HG03045 (cell line): ENCODE data around the gene ZNF780A.
"Not testable (repeated sequence)": the region's sequence is repeated elsewhere in the genome, so short reads cannot be mapped to it uniquely, and the experiment has no call there.

Experiments used
- ATAC-seq: cut with Tn5 transposase; IDR thresholded peaks from one replicate; pipeline ENCODE4 v1.9.1; 2021; ENCODE audit warnings: mild to moderate bottlenecking, moderate library complexity; ENCODE audit not compliant: unreplicated experiment

Gene ZNF780A

DNA sequence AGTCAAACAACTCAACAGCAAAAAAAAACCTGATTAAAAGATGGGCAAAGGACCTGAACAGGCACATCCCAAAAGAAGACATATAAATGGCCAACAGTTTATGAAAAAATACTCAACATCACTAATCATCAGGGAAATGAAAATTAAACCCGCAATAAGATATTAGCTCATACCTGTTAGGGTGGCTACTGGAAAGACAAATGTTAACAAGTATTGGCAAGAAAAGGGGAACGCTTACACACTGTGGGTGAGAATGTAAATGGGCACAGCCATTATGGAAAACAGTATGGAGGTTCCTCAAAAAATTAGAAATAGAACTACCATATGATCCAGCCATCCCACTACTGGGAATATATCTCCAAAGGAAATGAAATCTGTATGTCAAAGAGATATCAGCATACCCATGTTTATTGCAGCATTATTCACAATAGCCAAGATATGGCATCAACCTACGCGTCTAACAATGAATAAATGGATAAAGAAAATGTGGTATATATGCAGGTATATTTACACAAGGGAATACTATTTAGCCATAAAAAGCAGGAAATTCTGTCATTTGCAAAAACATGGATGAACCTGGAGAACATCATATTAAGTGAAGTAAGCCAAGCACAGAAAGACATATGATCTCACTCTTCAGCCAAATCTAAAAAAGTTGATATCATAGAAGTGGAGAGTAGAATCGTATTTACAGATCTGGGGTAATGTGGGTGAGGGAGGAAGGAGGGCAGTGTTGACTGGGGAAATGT, 2.3 kb downstream of the ZNF780A start:
- ATAC-seq = no peak

DNA sequence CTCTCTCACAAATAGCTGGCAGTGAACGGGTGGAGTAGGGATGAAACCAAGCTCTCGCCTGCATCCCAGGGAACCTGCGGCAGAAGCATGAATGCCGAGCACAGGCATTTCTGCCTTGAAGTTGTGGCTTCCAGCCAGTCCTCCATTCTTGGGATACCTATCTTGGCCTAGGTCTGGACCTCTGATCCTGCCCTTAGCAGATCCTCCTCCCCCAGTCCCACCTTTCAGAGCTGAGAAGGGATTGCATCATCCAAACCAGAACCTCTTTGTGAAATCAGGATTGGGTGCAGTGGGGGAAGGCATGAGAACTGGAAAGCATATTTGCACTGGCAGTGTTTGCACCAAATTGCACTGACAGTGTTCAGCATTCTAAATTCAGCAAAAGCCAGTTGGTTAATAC, 5.8 kb downstream of the ZNF780A start:
- ATAC-seq = no peak

DNA sequence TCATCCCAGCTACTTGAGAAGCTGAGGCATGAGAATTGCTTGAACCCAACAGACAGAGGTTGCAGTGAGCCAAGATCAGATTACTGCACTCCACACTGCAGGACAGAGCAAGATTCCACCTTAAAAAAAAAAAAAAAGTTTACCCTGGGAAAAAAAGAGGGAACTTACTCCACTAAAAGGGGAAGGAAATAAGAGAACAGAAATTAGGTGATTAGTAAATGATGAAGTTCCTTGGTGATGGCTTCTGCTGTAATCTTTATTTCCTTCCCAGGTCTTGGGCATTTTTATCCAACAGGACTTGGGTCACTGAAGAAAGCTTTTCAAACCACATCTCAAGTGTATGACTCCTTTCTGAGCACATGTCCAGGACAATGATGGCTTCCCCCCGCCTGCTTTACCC, 9.3 kb downstream of the ZNF780A start:
- no peak for ATAC-seq

DNA sequence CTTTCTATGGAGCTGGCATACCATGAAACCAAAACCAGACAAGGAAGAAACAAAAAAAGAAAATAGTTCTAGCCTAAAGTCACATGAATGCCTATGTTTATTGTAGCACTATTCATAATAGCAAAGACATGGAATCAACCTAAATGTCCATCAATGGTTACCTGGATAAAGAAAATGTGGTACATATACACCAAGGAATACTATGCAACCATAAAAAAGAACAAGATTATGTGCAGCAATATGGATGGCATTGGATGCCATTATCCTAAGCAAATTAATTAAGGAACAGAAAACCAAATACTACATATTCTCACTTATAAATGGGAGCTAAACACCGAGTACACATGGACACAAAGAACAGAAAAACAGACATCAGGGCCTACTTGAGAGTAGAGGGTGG, 10.5 kb downstream of the ZNF780A start:
- no peak for ATAC-seq

DNA sequence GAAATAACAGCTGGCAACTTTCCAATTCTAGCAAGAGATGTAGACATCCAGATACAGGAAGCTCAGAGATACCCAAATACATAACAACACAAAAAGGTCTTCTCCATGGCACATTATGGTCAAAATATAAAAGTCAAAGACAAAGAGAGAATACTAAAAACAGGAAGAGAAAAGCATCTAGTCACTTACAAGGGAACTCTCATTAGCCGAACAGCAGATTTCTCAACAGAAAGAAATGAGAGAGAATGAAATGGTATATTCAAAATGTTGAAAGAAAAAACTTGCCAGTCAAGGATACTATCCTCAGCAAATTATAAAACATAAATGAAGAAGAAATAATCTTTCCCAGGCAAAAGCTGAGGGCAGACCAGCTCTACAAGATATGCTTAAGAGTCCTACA, 12.4 kb downstream of the ZNF780A start:
- ATAC-seq = no peak

DNA sequence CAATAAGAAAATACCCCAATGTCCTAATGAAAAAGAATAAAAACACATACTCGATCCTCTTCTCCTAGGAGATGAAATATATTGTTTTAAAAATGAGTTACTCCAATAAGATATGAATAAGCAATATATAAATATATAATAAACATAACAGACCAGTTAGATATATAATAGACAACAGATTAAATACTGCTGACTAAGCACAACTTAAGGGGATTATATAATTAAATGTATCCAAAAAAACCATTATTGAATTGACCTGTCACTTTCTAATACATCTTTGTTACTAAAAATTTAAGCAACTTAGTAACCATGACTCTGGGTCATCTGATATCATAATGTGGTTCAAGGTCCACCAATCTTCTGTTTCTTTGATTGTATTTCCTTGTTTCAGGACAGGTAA, 20.7 kb downstream of the ZNF780A start:
- no peak for ATAC-seq

DNA sequence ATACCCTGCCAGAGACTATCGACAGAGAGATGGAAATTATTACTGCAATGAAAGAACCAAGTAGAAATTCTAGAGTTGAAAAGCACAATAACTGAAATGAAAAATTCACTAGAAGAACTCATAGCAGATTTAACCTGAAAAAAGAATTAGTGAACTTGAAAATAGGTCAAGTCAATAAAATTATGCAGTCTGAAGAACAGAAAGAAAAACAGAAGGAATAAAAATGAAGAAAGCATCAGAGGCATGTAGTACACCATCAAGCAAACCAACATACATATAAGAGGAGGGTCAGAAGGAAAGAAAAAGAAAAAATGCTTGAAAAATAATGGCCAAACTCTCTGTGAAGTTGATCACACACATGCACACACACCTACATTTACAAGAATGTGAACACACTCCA, 31.1 kb downstream of the ZNF780A start:
- ATAC-seq = no peak

DNA sequence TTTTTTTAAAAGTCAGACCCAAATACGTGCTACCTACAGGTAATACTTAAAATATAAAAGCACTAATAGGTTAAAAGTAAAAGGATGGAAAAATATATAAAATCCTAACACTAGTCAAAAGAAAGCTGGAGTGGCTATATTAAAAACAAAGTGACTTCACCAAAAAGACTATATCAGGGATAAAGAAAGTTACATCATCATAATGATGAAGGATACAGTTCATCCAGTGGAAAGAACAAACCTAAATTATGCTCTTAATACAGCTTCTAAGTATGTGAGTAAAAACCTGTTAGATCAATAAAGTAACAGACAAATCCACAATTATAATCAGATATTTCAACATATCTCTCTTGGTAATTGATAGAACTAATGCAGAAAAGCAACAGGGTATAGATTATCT, 33.6 kb downstream of the ZNF780A start:
- no peak for ATAC-seq

DNA sequence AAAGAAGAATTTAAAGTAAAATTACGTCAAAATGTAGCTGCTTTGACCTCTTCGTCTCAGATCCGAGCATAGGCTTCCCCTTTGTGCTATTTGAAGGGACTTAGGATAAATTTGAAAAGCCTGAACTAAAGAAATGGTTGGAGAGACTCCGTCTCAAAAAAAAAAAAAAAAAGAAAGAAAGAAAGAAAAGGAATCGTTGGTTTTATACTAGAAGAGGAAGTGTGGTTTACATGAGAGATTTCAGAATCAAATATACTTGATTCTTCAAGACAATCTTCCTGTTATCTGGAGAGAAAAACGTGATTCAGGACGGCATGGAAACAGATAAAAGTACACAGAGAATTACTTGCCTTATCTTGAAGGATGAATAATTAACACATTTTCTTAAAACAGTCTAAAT, 34.2 kb downstream of the ZNF780A start:
- ATAC-seq = no peak

DNA sequence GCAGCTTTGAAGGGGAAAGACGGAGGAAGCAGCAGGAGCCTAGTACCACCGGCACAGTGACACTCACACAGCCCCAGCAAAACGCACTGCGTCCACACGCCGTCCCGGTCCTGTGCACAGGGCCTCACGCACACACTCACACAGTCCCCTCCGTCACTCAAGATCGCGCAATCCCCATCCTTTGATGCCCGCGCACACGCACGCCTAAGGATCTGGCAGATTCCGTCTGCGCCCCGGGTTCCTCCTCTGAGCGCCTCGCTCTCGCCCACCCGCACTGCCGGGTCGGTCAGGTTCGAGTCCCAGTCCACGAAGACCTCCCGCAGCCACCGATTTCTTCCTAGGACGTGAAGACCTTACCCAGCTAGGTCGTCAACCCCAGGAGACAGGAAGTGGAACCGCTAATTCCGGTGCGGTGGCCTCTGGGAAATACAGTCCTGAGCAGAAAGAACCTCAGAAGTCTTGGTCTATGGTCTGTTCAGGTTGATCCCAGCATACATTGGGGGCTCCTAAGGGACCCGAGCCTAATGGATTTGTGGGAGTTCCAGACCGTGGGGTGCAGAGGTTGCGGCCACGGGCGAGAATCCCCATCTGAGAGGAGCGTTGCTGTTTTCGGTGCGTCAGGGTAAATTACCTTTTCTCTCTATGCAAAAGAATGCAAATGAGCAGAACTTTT, 34.8 kb downstream of the ZNF780A start, which contains the start of gene ZNF780B:
Gene ZNF780B (minus strand): TSS at position 400 of the 673 bp plus-strand sequence. CDS start 5,899 bp downstream, outside the sequence.
- ATAC-seq = peak; percentile 77

DNA sequence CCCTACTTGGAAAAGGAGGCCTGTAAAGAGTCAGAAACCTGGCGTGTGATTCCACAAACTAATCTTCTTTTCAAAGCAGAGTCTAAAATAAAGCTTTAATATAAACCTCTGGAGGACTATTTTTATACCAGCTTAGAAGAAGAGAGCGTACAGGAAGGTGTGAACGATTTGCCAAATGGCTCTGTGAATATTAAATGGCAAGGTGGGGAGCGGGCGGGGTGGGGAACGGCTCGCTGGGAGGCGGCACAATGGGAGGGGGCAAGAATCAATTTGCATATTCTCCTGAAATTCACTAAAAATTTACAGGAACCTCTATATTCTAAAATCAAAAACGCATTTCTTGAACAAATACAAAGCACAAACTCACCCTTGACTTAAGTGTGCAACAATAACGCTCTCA, 35.7 kb downstream of the ZNF780A start:
- no peak for ATAC-seq

DNA sequence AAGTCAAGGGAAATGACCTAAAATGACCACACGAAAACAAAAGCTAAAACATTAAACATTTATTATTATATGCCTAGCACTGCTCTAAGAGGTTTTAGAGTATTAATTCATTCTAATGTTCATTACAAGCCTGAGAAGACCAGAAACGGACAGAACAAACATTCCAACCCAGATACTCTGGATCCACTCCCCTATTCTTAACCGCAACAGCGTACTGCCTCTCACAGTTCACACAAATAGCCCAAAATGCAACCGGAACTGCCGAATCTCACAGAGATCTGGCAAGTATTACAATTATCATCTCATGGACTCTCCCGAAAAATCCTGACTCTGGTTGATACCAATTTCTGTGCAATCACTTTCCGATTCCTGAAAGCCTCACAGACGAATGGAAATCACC, 36.1 kb downstream of the ZNF780A start:
- ATAC-seq = no peak

DNA sequence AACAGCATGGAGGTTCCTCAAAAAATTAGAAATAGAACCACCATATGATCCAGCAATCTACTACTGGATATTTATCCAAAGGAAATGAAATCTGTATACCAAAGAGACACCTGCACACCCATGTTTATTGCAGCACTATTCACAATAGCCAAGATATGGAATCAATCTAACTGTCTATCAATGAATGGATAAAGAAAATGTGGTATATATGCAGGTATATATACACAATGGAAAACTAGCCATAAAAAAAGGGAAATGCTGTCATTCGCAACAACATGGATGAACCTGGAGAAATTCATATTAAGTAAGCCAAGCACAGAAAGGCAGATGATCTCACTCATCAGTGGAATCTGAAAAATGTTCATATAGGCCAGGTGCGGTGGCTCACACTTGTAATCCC, 37.3 kb downstream of the ZNF780A start:
- no peak for ATAC-seq

DNA sequence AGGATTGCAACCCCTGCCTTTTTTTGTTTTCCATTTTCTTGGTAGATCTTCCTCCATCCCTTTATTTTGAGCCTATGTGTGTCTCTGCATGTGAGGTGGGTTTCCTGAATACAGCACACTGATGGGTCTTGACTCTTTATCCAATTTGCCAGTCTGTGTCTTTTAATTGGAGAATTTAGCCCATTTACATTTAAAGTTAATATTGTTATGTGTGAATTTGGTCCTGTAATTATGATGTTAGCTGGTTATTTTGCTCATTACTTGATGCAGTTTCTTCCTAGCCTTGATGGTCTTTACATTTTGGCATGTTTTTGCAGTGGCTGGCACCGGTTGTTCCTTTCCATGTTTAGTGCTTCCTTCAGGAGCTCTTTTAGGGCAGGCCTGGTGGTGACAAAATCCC, 49.0 kb downstream of the ZNF780A start:
- ATAC-seq = not testable (repeated sequence)

DNA sequence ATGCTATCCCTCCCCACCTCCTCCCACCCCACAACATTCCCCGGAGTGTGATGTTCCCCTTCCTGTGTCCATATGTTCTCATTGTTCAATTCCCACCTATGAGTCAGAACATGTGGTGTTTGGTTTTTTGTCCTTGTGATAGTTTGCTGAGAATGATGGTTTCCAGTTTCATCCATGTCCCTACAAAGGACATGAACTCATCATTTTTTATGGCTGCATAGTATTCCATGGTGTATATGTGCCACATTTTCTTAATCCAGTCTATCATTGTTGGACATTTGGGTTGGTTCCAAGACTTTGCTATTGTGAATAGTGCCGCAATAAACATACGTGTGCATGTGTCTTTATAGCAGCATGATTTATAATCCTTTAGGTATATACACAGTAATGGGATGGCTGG, 52.7 kb downstream of the ZNF780A start:
- ATAC-seq = not testable (repeated sequence)

DNA sequence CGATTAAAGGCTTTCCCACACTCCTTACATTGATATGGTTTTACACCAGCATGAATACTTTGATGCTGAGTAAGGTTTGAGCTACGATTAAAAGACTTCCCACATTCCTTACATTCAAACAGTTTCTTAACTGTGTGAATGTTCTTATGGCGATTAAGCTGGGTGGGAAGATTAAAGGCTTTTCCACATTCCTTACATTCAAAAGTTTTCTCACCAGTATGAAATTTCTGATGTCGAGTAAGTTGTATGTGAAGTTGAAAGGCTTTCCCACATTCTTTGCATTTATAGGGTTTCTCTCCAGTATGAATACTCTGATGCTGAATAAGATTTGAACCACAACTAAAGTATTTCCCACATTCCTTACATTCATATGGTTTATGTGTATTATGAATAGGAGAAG, 54.7 kb downstream of the ZNF780A start:
- ATAC-seq = no peak

DNA sequence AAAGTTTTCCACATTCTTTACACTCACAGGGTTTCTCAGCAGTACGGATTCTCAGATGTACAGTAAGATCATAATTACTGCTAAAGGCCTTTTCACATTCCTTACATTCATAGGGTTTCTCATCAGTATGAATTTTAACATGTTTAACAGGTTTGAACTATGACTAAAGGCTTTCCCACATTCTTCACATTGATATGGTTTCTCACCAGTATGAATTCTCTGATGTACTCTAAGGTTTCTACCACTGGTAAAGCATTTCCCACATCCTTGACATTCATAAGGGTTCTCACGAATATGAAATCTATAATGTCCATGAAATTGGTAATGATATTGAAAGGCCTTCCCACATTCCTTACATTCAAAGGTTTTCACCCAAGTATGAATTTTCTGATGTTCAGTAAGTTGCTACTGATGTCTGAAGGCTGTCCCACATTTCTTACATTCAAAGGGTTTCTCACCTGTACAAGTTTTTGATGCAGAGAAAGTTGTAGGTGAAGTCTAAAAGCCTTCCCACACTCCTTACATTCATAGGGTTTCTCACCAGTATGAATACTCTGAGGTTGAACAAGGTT, 56.7 kb downstream of the ZNF780A start:
- ATAC-seq = no peak

DNA sequence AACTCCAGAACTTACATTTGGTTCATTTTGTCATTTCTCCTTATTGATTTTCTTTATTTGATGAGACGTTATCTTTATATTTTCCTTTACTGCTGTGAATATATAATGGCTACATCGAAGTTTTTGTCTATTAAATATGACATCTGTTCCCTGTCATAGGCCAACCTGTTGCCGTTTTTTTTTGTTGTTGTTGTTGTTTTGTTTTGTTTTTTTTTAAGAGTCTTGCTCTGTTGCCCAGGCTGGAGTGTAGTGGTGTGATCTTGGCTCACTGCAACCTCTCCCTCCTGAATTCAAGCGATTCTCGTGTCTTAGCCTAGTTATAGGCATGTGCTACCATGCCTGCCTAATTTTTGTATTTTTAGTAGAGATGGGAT, 64.2 kb downstream of the ZNF780A start:
- ATAC-seq = no peak

DNA sequence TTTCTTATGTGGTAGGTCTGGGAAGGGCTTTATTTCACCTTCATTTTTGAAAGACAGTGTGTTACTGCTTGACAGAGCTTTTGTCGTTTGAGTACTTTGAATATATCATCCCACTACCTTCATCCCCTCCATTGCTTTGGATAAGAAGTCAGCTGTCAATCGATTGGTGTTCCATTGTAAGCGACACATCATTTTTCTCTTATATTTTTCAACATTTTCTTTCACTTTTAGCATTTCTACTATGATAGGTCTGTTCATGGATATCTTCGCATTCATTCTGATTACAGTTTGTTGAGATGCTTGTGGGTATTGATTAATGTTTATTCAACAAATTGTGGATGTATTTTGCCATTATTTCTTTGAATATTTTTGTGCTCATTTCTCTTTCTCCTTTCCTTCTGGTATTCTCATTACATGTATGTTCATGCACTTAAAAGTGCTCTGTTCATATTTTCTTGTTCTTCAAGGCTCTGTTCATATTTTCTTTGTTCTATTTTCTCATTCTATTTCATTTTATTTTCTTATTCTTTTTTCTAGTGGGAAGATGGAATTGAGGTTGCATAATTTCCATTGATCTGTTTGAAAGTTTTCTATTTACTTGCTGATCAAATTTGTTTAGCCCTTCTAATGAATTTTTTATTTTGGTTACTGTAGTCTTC, 64.7 kb downstream of the ZNF780A start:
- no peak for ATAC-seq

DNA sequence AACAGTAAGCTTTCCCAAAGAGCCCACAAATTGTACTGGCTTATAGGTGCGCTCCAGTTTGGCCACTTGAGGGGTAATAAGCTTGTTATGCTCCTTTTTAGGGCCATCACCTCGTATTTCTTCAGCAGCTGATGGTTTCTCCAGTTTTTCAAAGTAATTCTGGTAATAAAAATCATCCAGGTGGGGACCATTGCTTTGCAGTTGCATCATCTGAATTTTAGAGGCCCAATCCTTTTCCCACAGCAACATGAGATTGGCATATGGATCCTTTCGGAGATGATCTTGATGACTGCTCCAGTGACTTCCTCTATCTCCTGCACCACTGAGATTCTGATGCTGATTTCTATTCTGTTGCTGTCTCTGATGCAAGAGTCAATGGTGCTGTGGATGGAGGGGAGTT, 66.8 kb downstream of the ZNF780A start:
- ATAC-seq = no peak
